Left hindlimb (tissue), 1 donor: Measurements from ENCODE around the gene CYP27A1.
A peak's percentile ranks its signal among the peaks of the same experiment; 100 is the strongest.

Experiments used
- DNase-seq: peaks from one replicate; pipeline ENCODE4 v3.0.0-alpha.2; 2018

CYP27A1 gene

GRCh38 chr2:218859988-218860831, 78.3 kb downstream of the CYP27A1 start:
- DNase-seq = no peak

DNA sequence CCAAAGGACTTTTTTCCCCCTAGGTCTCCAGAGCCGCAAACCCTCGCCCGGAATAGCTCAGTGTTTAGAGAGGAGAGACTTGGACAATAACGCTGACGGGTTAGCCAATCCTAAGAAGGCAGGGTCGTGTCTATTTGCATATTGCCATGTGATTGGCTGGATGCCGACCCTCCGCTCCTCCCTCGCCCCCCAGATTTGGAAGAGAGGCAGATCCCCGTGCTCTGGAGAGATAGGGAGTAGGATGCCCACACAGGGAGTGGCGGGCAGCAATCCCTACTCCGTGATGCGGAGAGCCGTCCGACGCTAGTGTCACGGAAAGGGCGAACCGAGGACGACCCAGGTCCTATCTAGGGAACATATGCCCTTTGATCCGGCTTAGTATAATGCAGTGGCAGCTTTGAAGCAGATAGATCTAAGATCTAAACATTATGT, 79.0 kb downstream of the CYP27A1 start:
- DNase-seq = peak; percentile 79

GRCh38 chr2:218861645-218862318, 79.8 kb downstream of the CYP27A1 start:
- no peak for DNase-seq

- no peak for DNase-seq
Observed at GRCh38 chr2:218863021-218863520, 81.1 kb downstream of the CYP27A1 start.
